ENCODE measurements around the gene GORASP2. TPM values are rescaled to one million over a fixed set of nuclear protein-coding genes. Genes with fewer than 3 reads are reported as not detected.

Gene GORASP2
- total RNA-seq, 4 donors from 2014 or later = 36.1 to 48.2 (median 42.0) TPM

DNA sequence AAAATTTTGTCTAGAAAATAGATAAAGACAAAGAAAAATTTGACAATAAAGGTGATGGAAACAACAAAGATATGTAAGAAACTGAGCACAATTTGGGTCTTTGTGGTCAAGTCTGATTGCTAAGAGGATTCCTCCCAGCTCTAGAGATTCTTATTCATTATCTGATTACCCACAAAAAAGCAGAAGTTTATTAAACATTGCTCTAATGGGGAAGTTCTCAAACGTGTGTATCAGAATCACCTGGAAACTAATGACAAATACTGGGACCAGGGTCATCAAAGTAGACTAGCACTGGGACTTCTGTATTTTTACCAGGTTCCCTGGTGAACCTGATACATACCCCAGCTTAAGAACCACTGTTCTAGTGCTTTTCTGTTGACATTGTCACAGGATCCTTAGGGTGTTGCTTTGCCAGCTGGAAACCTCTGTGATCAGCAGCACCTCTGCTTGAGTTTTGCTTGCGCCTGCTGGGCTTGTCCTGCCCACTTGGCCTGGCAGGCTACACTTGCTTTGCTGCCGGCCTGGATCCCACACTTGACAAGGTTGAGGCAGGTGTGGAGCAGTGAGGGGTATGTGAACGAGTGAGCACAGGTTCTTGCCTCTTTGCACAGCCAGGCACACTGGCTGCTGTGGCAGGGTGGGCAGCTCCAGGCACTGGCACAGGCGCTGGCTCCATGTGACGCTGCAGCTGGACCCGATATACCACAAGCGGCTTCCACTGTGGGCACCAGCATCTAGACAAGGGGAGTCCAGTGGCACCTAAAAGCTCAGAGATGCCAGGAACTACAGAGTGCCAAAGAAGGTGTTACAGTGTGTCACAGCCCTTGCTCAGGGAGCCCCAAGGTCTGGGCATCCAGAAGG, 6.2 kb upstream of the GORASP2 start:
- no peaks in the 10 kb centered on the region for H3K36me3 ChIP-seq
- no peak for ATAC-seq
- no peak for TF ChIP-seq POLR2A (IDR thresholded peaks at IDR 0.05)
- TF ChIP-seq, protein P1, sequence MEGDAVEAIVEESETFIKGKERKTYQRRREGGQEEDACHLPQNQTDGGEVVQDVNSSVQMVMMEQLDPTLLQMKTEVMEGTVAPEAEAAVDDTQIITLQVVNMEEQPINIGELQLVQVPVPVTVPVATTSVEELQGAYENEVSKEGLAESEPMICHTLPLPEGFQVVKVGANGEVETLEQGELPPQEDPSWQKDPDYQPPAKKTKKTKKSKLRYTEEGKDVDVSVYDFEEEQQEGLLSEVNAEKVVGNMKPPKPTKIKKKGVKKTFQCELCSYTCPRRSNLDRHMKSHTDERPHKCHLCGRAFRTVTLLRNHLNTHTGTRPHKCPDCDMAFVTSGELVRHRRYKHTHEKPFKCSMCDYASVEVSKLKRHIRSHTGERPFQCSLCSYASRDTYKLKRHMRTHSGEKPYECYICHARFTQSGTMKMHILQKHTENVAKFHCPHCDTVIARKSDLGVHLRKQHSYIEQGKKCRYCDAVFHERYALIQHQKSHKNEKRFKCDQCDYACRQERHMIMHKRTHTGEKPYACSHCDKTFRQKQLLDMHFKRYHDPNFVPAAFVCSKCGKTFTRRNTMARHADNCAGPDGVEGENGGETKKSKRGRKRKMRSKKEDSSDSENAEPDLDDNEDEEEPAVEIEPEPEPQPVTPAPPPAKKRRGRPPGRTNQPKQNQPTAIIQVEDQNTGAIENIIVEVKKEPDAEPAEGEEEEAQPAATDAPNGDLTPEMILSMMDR (IDR thresholded peaks at IDR 0.05) = no peak
- TF ChIP-seq EP300 (IDR thresholded peaks at IDR 0.05) = no peak
- no peak for TF ChIP-seq POLR2AphosphoS5 (IDR thresholded peaks at IDR 0.05)
- no peak overlapping the region for H3K4me3 ChIP-seq
- 77 to 86% methylated on average over 2 to 5 of the region's 8 CpGs for WGBS, 2 donors (ENCODE audit: low coverage in 1 of 2)
- no peaks in the 10 kb centered on the region for H3K4me1 ChIP-seq
- peaks cover 0 to 8% (median 0%) of the 10 kb centered on the region in 3 donors for H3K9me3 ChIP-seq
- H3K27me3 ChIP-seq = no peaks in the 10 kb centered on the region
- no peak overlapping the region for H3K27ac ChIP-seq

DNA sequence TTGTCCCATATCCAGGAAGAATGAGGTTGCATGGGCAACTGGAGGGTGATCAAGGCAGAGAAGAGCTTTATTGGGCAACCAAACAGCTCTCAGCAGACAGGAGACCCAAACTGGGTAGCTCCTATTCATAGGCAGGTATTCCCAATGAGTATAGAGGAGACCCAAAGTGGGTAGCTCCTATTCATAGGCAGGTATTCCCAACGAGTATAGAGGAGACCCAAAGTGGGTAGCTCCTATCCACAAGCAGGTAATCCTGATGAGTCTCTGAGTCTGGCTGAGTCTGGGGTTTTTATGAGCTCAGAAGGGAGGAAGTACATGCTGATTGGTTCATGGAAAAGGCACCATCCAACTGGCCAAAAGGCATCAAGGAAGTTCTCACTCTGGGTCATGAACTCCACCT, 5.3 kb upstream of the GORASP2 start:
- no peak overlapping the region for H3K27ac ChIP-seq
- WGBS, 2 donors (ENCODE audit: low coverage in 1 of 2) = 60% methylated on average over 1 of the region's 1 CpG
- H3K36me3 ChIP-seq = no peaks in the 10 kb centered on the region
- no peak for ATAC-seq
- peaks cover 0 to 8% (median 5%) of the 10 kb centered on the region in 3 donors for H3K4me1 ChIP-seq
- no peak overlapping the region for H3K4me3 ChIP-seq
- H3K9me3 ChIP-seq = no peaks in the 10 kb centered on the region
- TF ChIP-seq EP300 (IDR thresholded peaks at IDR 0.05) (no peak), POLR2AphosphoS5 (IDR thresholded peaks at IDR 0.05) (no peak), POLR2A (IDR thresholded peaks at IDR 0.05) (no peak)
- TF ChIP-seq, protein P1 (IDR thresholded peaks at IDR 0.05) = no peak
- H3K27me3 ChIP-seq = no peaks in the 10 kb centered on the region

DNA sequence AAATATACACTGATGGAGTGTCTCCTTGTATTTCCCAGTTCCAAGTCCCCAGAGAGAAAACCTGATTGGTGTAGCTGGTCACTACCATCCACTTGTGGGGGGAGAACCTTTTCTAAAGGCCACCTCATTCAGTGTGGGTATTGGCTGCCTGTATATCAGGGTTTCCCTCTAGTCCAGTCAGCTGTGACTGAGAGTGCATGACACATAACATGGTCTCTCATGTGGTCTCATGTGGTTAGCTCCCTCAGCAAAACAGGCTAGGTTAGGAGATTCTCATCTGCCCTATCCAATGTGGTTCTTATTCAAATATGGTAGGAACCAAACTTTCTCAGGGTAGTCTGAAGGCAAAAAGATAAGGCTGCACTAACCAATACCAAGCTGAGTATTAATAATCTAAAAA, 4.1 kb upstream of the GORASP2 start:
- H3K36me3 ChIP-seq = no peaks in the 10 kb centered on the region
- no peaks in the 10 kb centered on the region for H3K27me3 ChIP-seq
- no peak overlapping the region for H3K27ac ChIP-seq
- H3K4me3 ChIP-seq = no peak overlapping the region
- H3K4me1 ChIP-seq = peaks cover 0 to 9% (median 5%) of the 10 kb centered on the region in 3 donors
- TF ChIP-seq EP300 (IDR thresholded peaks at IDR 0.05) (no peak), POLR2A (IDR thresholded peaks at IDR 0.05) (no peak), POLR2AphosphoS5 (IDR thresholded peaks at IDR 0.05) (no peak)
- TF ChIP-seq, protein P1 (IDR thresholded peaks at IDR 0.05) = no peak
- H3K9me3 ChIP-seq = no peaks in the 10 kb centered on the region
- no peak for ATAC-seq

DNA sequence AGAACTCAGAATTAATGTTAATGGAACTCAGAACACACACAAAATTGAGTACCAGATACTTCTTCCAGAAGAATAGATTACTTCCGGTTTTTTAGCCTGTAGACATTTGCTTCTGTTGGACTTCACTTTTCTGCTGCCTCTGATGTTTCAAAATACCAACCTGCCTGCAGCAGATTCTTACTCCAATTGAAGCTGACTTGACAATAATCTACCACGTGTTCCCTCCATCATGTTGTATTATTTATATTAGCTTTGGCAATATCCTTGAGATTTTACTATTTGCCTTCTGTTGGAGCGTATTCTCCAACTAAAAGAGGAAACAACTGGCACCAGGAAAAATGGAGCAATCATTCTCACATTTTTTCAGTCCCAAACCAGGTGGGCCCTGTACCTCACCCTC, 3.1 kb upstream of the GORASP2 start:
- TF ChIP-seq, protein P1 (IDR thresholded peaks at IDR 0.05) = no peak
- TF ChIP-seq EP300 (IDR thresholded peaks at IDR 0.05) = no peak
- no peak for TF ChIP-seq POLR2A (IDR thresholded peaks at IDR 0.05)
- Histone ChIP-seq H3K4me1 (peaks cover 0 to 18% (median 6%) of the 10 kb centered on the region in 3 donors), H3K27ac (no peak overlapping the region), H3K36me3 (no peaks in the 10 kb centered on the region), H3K9me3 (no peaks in the 10 kb centered on the region), H3K4me3 (no peak overlapping the region), H3K27me3 (no peaks in the 10 kb centered on the region)
- ATAC-seq = no peak
- 79 to 82% methylated on average over 3 of the region's 3 CpGs for WGBS, 2 donors (ENCODE audit: low coverage in 1 of 2)

DNA sequence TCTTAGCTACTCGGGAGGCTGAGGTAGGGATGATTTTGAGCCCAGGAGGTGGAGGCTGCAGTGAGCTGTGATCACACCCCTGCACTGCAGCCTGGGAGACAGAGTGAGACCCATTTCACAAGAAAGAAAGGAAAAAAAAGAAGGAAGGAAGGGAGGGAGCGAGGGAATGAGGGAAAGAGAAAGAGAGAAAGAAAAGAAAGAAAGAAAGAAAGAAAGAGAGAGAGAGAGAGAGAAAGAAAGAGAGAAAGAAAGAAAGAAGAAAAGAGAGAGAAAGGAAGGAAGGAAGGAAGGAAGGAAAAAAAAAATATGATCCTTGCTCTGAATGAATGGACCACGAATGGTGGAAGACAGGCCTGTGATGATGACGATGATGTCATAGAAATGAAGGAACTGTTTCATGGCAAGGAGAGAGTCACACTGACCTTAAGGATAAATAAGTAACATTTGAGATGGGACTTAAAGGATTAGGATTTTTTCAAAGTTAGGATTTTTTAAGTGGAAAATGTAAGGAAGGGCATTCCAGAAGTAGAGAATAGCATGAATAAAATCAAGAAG, 2.2 kb upstream of the GORASP2 start:
- no peak overlapping the region for H3K4me3 ChIP-seq
- WGBS, 2 donors (ENCODE audit: low coverage in 1 of 2) = 67 to 89% methylated on average over 1 to 3 of the region's 4 CpGs
- no peak overlapping the region for H3K27ac ChIP-seq
- H3K27me3 ChIP-seq = no peaks in the 10 kb centered on the region
- peaks cover 0 to 27% (median 10%) of the 10 kb centered on the region in 3 donors for H3K4me1 ChIP-seq
- ATAC-seq = no peak
- no peaks in the 10 kb centered on the region for H3K9me3 ChIP-seq
- TF ChIP-seq POLR2AphosphoS5 (IDR thresholded peaks at IDR 0.05) (no peak), POLR2A (IDR thresholded peaks at IDR 0.05) (no peak), EP300 (IDR thresholded peaks at IDR 0.05) (no peak)
- TF ChIP-seq, protein P1 (IDR thresholded peaks at IDR 0.05) = no peak
- H3K36me3 ChIP-seq = no peaks in the 10 kb centered on the region
